Adrenal gland (tissue), 12 donors: ENCODE results near the gene TAF15. TPM values are rescaled to one million over a fixed set of nuclear protein-coding genes. Genes with fewer than 3 reads are reported as not detected.

ENCODE experiments used
- DNase-seq, 7 donors: peaks; one replicate each; pipeline ENCODE4 v3.0.0-alpha.2; 2019 to 2020
- H3K27ac ChIP-seq, 5 donors: fragments of 200-600 bp; sonication (generic) in 4 of 5; 1 replicate in 3 of 5; 2 replicates in 2 of 5; pipeline versions ENCODE4 v1.5.1 to v1.8.0; 2016 to 2020; ENCODE audit warnings: mild to moderate bottlenecking in 1 of 5
- H3K27me3 ChIP-seq: fragments of 200-600 bp; 2 replicates; pipeline ENCODE4 v1.8.0; 2021
- H3K36me3 ChIP-seq, 2 donors: fragments of 200-600 bp; replicated peaks in 1 of 2; 1 replicate in 1 of 2; 2 replicates in 1 of 2; pipeline versions ENCODE4 v1.5.1 to v1.8.0; 2018 to 2022
- H3K4me1 ChIP-seq, 2 donors: fragments of 200-600 bp; replicated peaks in 1 of 2; 1 replicate in 1 of 2; 2 replicates in 1 of 2; pipeline versions ENCODE4 v1.5.1 to v1.8.0; 2018 to 2021
- H3K4me3 ChIP-seq, 4 donors: fragments of 200-600 bp; sonication (generic) in 3 of 4; one replicate each; pipeline ENCODE4 v1.5.1; 2016 to 2018
- H3K9me3 ChIP-seq, 3 donors: fragments of 200-600 bp; sonication (generic) in 1 of 3; replicated peaks in 1 of 3; 1 replicate in 2 of 3; 2 replicates in 1 of 3; pipeline versions ENCODE4 v1.5.1 to v1.8.0; 2016 to 2021
- CTCF ChIP-seq, 6 experiments: fragments of 450-650 bp in 4 of 6; fragments of 200-600 bp in 2 of 6; sonication (generic) in 1 of 6; IDR thresholded peaks; 1 replicate in 5 of 6; 2 replicates in 1 of 6; pipeline versions ENCODE4 v1.5.1 to v1.8.0; 2016 to 2021; ENCODE audit warnings: antibody characterized with exemption in 6 of 6, mild to moderate bottlenecking in 2 of 6, moderate library complexity in 1 of 6
- POLR2A ChIP-seq, 2 donors: fragments of 450-650 bp; IDR thresholded peaks; one replicate each; pipeline ENCODE4 v1.6.1; 2017; ENCODE audit warnings: antibody characterized with exemption in 2 of 2, mild to moderate bottlenecking in 2 of 2, moderate library complexity in 1 of 2
- WGBS, 4 donors: extraction: QIAGEN DNeasy Blood & Tissue Kit in 2 of 4; methylation state at CpG; one replicate each; pipeline versions ENCODE4 v1.1.5 to v1.1.7; 2013 to 2017; 5-methylcytosine and 5-hydroxymethylcytosine counted together
- intact Hi-C, 2 donors: fragments of 100-400 bp; cut with DNase I; formaldehyde crosslinking; loops; one replicate each; pipeline versions ENCODE4 v1.14.1 to v1.15.0; 2022 to 2023
- polyA plus RNA-seq, 3 donors: library from polyadenylated mRNA; stranded (reverse); fragments of 200-250 nt in 2 of 3; fragments of 350-450 nt in 1 of 3; fragmentation: Illumina TruSeq in 1 of 3; extraction: RNeasy Lipid Tissue Mini Kit (QIAGEN cat#74804) in 1 of 3; gene quantifications; one replicate each; pipeline ENCODE4 v1.2.3, GENCODE V29; 2013 to 2014
- total RNA-seq, 9 donors: library from RNA; depleted of rRNA in 4 of 9; stranded (reverse); fragments of >200 nt in 4 of 9; fragments of 120-200 nt in 1 of 9; fragmentation: NEBNext Ultra II Directional in 1 of 9; extraction: Animal tissue kit (Norgen Biotek cat#: 25700) in 1 of 9; gene quantifications; one replicate each; pipeline versions ENCODE4 v1.1.0 to v1.2.4, GENCODE V29; 2013 to 2023
- donor health status: healthy with polysubstance abuse.
- donor health status: Bipolar disorder and iron deficiency.
- donor health status: DM: yes; HTN: yes; CAD: no.
- donor health status: DM: no; HTN: no; CAD: no.
- donor health status: DM: no; HTN: no; CAD: no.
- donor health status: DM: yes; HTN: yes; CAD: no.

Gene TAF15
- total and polyA plus RNA-seq, 12 donors = 27.8 to 213 (median 145) TPM

GRCh38 chr17:35763767-35764122 lies 45.5 kb upstream of the TAF15 start:
- peak overlapping the region in 1 of 5 donors; percentile 55 for H3K27ac ChIP-seq
- intact Hi-C loops = loop anchor here in 1 of 2 donors (2.0 kb wide), 1 partner anchor 41 kb away; no protein-coding TSS in a partner anchor
- H3K9me3 ChIP-seq = no peaks in the 10 kb centered on the region
- WGBS, 4 donors = 28 to 33% (median 32%) methylated on average over 16 to 17 of the region's 17 CpGs
- H3K27me3 ChIP-seq = no peaks in the 10 kb centered on the region
- DNase-seq = no peak
- peak overlapping the region in 2 of 4 donors; percentile 18 to 60 for H3K4me3 ChIP-seq
- peaks cover 5 to 11% of the 10 kb centered on the region in 2 donors for H3K4me1 ChIP-seq
- TF ChIP-seq CTCF (IDR thresholded peaks at IDR 0.05) = no peak
- no peak for TF ChIP-seq POLR2A (IDR thresholded peaks at IDR 0.05)
- no peaks in the 10 kb centered on the region for H3K36me3 ChIP-seq

GRCh38 chr17:35764123-35764991 lies 44.9 kb upstream of the TAF15 start:
- intact Hi-C loops = loop anchor here in 1 of 2 donors (2.0 kb wide), 1 partner anchor 40 kb away; no protein-coding TSS in a partner anchor
- peaks cover 5 to 11% of the 10 kb centered on the region in 2 donors for H3K4me1 ChIP-seq
- no peaks in the 10 kb centered on the region for H3K36me3 ChIP-seq
- H3K27ac ChIP-seq = peak overlapping the region in 2 of 5 donors; percentile 54 to 55
- H3K27me3 ChIP-seq = no peaks in the 10 kb centered on the region
- DNase-seq = peak; percentile 87 to 93 (median 90)
- WGBS, 4 donors = 4 to 19% (median 8%) methylated on average over 21 to 75 of the region's 75 CpGs
- peak; percentile 74 to 99 (median 91) for TF ChIP-seq CTCF (IDR thresholded peaks at IDR 0.05)
- TF ChIP-seq POLR2A (IDR thresholded peaks at IDR 0.05) = no peak
- H3K4me3 ChIP-seq = peak overlapping the region in 2 of 4 donors; percentile 18 to 60
- no peaks in the 10 kb centered on the region for H3K9me3 ChIP-seq

- no peak for TF ChIP-seq CTCF (IDR thresholded peaks at IDR 0.05)
- TF ChIP-seq POLR2A (IDR thresholded peaks at IDR 0.05) = no peak
- Histone ChIP-seq H3K36me3 (no peaks in the 10 kb centered on the region), H3K9me3 (no peaks in the 10 kb centered on the region), H3K4me3 (no peak overlapping the region), H3K27me3 (no peaks in the 10 kb centered on the region), H3K27ac (no peak overlapping the region), H3K4me1 (peaks cover 5 to 11% of the 10 kb centered on the region in 2 donors)
- intact Hi-C loops = loop anchor here (2.0 to 5.0 kb wide), 2 partner anchors 40 to 42 kb away; partner anchors contain the start of gene TAF15 (in 1 of the 2)
- WGBS, 4 donors = 59 to 82% (median 72%) methylated on average over 9 to 11 of the region's 11 CpGs
- DNase-seq = no peak
Measured at GRCh38 chr17:35765086-35765710, 44.1 kb upstream of the TAF15 start.
